Activated B cell treated with CpG ODN at 0.5 μM for 24 hours (primary cell): ENCODE results near the gene SORL1. TPM values are rescaled to one million over a fixed set of nuclear protein-coding genes. Genes with fewer than 3 reads are reported as not detected.

ENCODE experiments used
- ATAC-seq: fragments of 200-7000 bp; cut with Tn5 transposase; one replicate; pipeline ENCODE4 v1.10.0; 2021; ENCODE audit warnings: low read depth, mild to moderate bottlenecking, moderate library complexity
- CTCF ChIA-PET: fragments of 350-600 bp; sonication (Branson Sonifier 250); formaldehyde crosslinking; loops from one replicate; lab custom pipeline; 2021; ENCODE audit warnings: antibody characterized with exemption; lab: Charles Lee
- POLR2A ChIA-PET: fragments of 350-600 bp; sonication (Branson Sonifier 250); formaldehyde crosslinking; loops from one replicate; lab custom pipeline; 2021; ENCODE audit warnings: antibody characterized with exemption; lab: Charles Lee
- DNase-seq: peaks from one replicate; pipeline ENCODE4 v3.0.0; 2022
- H3K27ac Mint-ChIP-seq: one replicate; pipeline ENCODE4 v1.8.0; 2020; ENCODE audit warnings: mixed read lengths
- H3K27me3 Mint-ChIP-seq: one replicate; pipeline ENCODE4 v1.8.0; 2021; ENCODE audit warnings: mixed read lengths
- H3K36me3 Mint-ChIP-seq: one replicate; pipeline ENCODE4 v1.8.0; 2021; ENCODE audit warnings: low read depth, mixed read lengths
- H3K4me1 Mint-ChIP-seq: one replicate; pipeline ENCODE4 v1.8.0; 2021; ENCODE audit warnings: mixed read lengths
- H3K4me3 Mint-ChIP-seq: one replicate; pipeline ENCODE4 v1.8.0; 2020; ENCODE audit warnings: mild to moderate bottlenecking, mixed read lengths
- H3K9me3 Mint-ChIP-seq: one replicate; pipeline ENCODE4 v1.8.0; 2020; ENCODE audit warnings: mixed read lengths
- CTCF ChIP-seq: fragments of 200-600 bp; IDR thresholded peaks from one replicate; pipeline ENCODE4 v1.8.0; 2022; ENCODE audit warnings: antibody characterized with exemption, mild to moderate bottlenecking
- intact Hi-C: fragments of 100-400 bp; cut with micrococcal nuclease; formaldehyde crosslinking; loops from one replicate; pipeline ENCODE4 v1.15.1; 2024
- total RNA-seq: library from RNA; stranded (reverse); gene quantifications from 2 replicates; pipeline ENCODE4 v1.2.3, GENCODE V29; 2022

SORL1 gene
- total RNA-seq, 1 donor from 2014 or later: 180 TPM

- peak; percentile 78 for ATAC-seq
- intact Hi-C loops: loop anchor here (1.0 to 10.0 kb wide), 4 partner anchors 15 to 1231 kb away; no protein-coding TSS in a partner anchor
- peaks cover 42% of the 10 kb centered on the region for H3K4me1 Mint-ChIP-seq
- peaks cover 6% of the 10 kb centered on the region for H3K9me3 Mint-ChIP-seq
- peaks cover 4% of the 10 kb centered on the region for H3K27me3 Mint-ChIP-seq
- peaks cover 92% of the 10 kb centered on the region for H3K36me3 Mint-ChIP-seq
- no peak for TF ChIP-seq CTCF
- ChIA-PET CTCF (interaction anchor here (0.9 to 3.8 kb wide), 4 partner anchors 15 to 256 kb away, joined by 3 to 27 read pairs (median 4); no protein-coding TSS in a partner anchor), POLR2A (interaction anchor here (0.6 to 2.2 kb wide), 7 partner anchors 14 to 202 kb away, joined by 3 to 15 read pairs (median 5); partner anchors contain the start of genes SORL1 and SORL1-AS1)
- DNase-seq: no peak
- peak overlapping the region; percentile 87 for H3K27ac Mint-ChIP-seq
- H3K4me3 Mint-ChIP-seq: peak overlapping the region; percentile 50
Observed at GRCh38 chr11:121575250-121575962, 123.3 kb downstream of the SORL1 start.

- H3K27me3 Mint-ChIP-seq: peaks cover 4% of the 10 kb centered on the region
- peaks cover 92% of the 10 kb centered on the region for H3K36me3 Mint-ChIP-seq
- intact Hi-C loops: loop anchor here (1.0 to 10.0 kb wide), 4 partner anchors 14 to 1231 kb away; no protein-coding TSS in a partner anchor
- no peak for DNase-seq
- ChIA-PET POLR2A (interaction anchor here (0.7 to 2.2 kb wide), 4 partner anchors 13 to 129 kb away, joined by 3 to 15 read pairs (median 10); partner anchors contain the start of genes SORL1 and SORL1-AS1), CTCF (interaction anchor here (0.9 to 3.8 kb wide), 4 partner anchors 15 to 256 kb away, joined by 3 to 27 read pairs (median 4); no protein-coding TSS in a partner anchor)
- H3K4me3 Mint-ChIP-seq: peak overlapping the region; percentile 24
- TF ChIP-seq CTCF: no peak
- H3K27ac Mint-ChIP-seq: peak overlapping the region; percentile 87
- peak; percentile 46 for ATAC-seq
- H3K4me1 Mint-ChIP-seq: peaks cover 37% of the 10 kb centered on the region
- peaks cover 6% of the 10 kb centered on the region for H3K9me3 Mint-ChIP-seq
Observed at GRCh38 chr11:121575963-121576290, 123.8 kb downstream of the SORL1 start.

GRCh38 chr11:121576531-121576930 lies 124.4 kb downstream of the SORL1 start:
- ChIA-PET CTCF (interaction anchor here (0.9 to 3.8 kb wide), 4 partner anchors 14 to 257 kb away, joined by 3 to 27 read pairs (median 4); no protein-coding TSS in a partner anchor), POLR2A (interaction anchor here (0.7 to 2.2 kb wide), 4 partner anchors 13 to 285 kb away, joined by 3 to 15 read pairs (median 10); partner anchors contain the start of genes SORL1 and SORL1-AS1)
- peak overlapping the region; percentile 33 for H3K4me3 Mint-ChIP-seq
- H3K4me1 Mint-ChIP-seq: peaks cover 33% of the 10 kb centered on the region
- DNase-seq: no peak
- ATAC-seq: no peak
- H3K9me3 Mint-ChIP-seq: peaks cover 6% of the 10 kb centered on the region
- H3K27me3 Mint-ChIP-seq: peaks cover 3% of the 10 kb centered on the region
- peaks cover 93% of the 10 kb centered on the region for H3K36me3 Mint-ChIP-seq
- TF ChIP-seq CTCF: no peak
- H3K27ac Mint-ChIP-seq: peak overlapping the region; percentile 87
- intact Hi-C loops: loop anchor here (5.0 to 10.0 kb wide), 3 partner anchors 34 to 1232 kb away; no protein-coding TSS in a partner anchor

- intact Hi-C loops: loop anchor here (5.0 to 10.0 kb wide), 3 partner anchors 35 to 1232 kb away; no protein-coding TSS in a partner anchor
- Mint-ChIP-seq H3K27ac (no peak overlapping the region), H3K9me3 (peaks cover 6% of the 10 kb centered on the region), H3K36me3 (peaks cover 91% of the 10 kb centered on the region), H3K27me3 (peaks cover 3% of the 10 kb centered on the region), H3K4me1 (peaks cover 33% of the 10 kb centered on the region), H3K4me3 (no peak overlapping the region)
- ChIA-PET POLR2A (interaction anchor here (0.7 to 2.2 kb wide), 4 partner anchors 12 to 285 kb away, joined by 3 to 15 read pairs (median 4); no protein-coding TSS in a partner anchor), CTCF (interaction anchor here (1.2 to 3.8 kb wide), 3 partner anchors 13 to 257 kb away, joined by 3 to 27 read pairs (median 4); no protein-coding TSS in a partner anchor)
- TF ChIP-seq CTCF: no peak
- DNase-seq: no peak
- ATAC-seq: no peak
Observed at GRCh38 chr11:121577106-121577848, 125.2 kb downstream of the SORL1 start.
